Neural progenitor cell (in vitro differentiated cells): Measurements from ENCODE around the gene PARK7. TPM values are rescaled to one million over a fixed set of nuclear protein-coding genes. Genes with fewer than 3 reads are reported as not detected.

Experiments
- DNase-seq: peaks from one replicate; pipeline ENCODE4 v3.0.0-alpha.2; 2016; ENCODE audit warnings: low spot score
- H2AFZ ChIP-seq: fragments of 200-600 bp; sonication (generic); replicated peaks from 2 replicates; pipeline ENCODE4 v1.6.1; 2016; ENCODE audit warnings: antibody characterized with exemption
- H3F3A ChIP-seq: fragments of 200-600 bp; sonication (generic); 2 replicates; pipeline ENCODE4 v1.6.1; 2016; ENCODE audit warnings: antibody characterized with exemption, low read depth
- H3K27ac ChIP-seq: fragments of 200-600 bp; sonication (generic); 2 replicates; pipeline ENCODE4 v1.5.1; 2016; ENCODE audit warnings: mild to moderate bottlenecking
- H3K27me3 ChIP-seq: fragments of 200-600 bp; sonication (generic); 2 replicates; pipeline ENCODE4 v1.6.1; 2016; ENCODE audit warnings: mild to moderate bottlenecking, moderate library complexity
- H3K36me3 ChIP-seq: fragments of 200-600 bp; sonication (generic); 2 replicates; pipeline ENCODE4 v1.5.1; 2016
- H3K4me1 ChIP-seq: fragments of 200-600 bp; sonication (generic); 2 replicates; pipeline ENCODE4 v1.6.1; 2016; ENCODE audit warnings: mixed run types
- H3K4me2 ChIP-seq: fragments of 200-600 bp; sonication (generic); 2 replicates; pipeline ENCODE4 v1.6.1; 2016
- H3K4me3 ChIP-seq: fragments of 200-600 bp; sonication (generic); 2 replicates; pipeline ENCODE4 v1.5.1; 2016
- H3K79me2 ChIP-seq: fragments of 200-600 bp; sonication (generic); 2 replicates; pipeline ENCODE4 v1.6.1; 2016; ENCODE audit warnings: low read depth
- H3K9ac ChIP-seq: fragments of 200-600 bp; sonication (generic); 2 replicates; pipeline ENCODE4 v1.6.1; 2016
- H3K9me3 ChIP-seq: fragments of 200-600 bp; sonication (generic); 2 replicates; pipeline ENCODE4 v1.5.1; 2016; ENCODE audit warnings: low read depth
- H4K20me1 ChIP-seq: fragments of 200-600 bp; sonication (generic); 2 replicates; pipeline ENCODE4 v1.6.1; 2016; ENCODE audit warnings: low read depth
- H3K27ac Mint-ChIP-seq: 3 replicates; pipeline ENCODE4 v1.8.0; 2021; ENCODE audit warnings: mixed read lengths
- H3K27me3 Mint-ChIP-seq: 2 replicates; pipeline ENCODE4 v1.8.0; 2022; ENCODE audit warnings: low read depth, mild to moderate bottlenecking, inconsistent platforms, moderate library complexity, mixed read lengths; ENCODE audit not compliant: insufficient read depth
- H3K36me3 Mint-ChIP-seq: 3 replicates; pipeline ENCODE4 v1.8.0; 2021; ENCODE audit warnings: mixed read lengths
- H3K4me1 Mint-ChIP-seq: 3 replicates; pipeline ENCODE4 v1.8.0; 2021; ENCODE audit warnings: mixed read lengths
- H3K4me3 Mint-ChIP-seq: 3 replicates; pipeline ENCODE4 v1.8.0; 2021; ENCODE audit warnings: mild to moderate bottlenecking, moderate library complexity, mixed read lengths
- H3K9me3 Mint-ChIP-seq: 3 replicates; pipeline ENCODE4 v1.8.0; 2020; ENCODE audit warnings: mixed read lengths
- CTCF ChIP-seq: fragments of 200-600 bp; sonication (generic); IDR thresholded peaks from 2 replicates; pipeline ENCODE4 v1.5.1; 2017; ENCODE audit warnings: antibody characterized with exemption, mild to moderate bottlenecking
- EZH2 ChIP-seq: fragments of 200-600 bp; sonication (generic); IDR thresholded peaks from 2 replicates; pipeline ENCODE4 v1.6.1; 2017; ENCODE audit warnings: antibody characterized with exemption, mild to moderate bottlenecking, moderate library complexity
- EZH2phosphoT487 ChIP-seq: fragments of 200-600 bp; sonication (generic); IDR thresholded peaks from 2 replicates; pipeline ENCODE4 v1.6.1; 2017; ENCODE audit warnings: antibody characterized with exemption
- total RNA-seq: library from RNA; depleted of rRNA; stranded (reverse); fragments of >200 nt; gene quantifications from 2 replicates; pipeline ENCODE4 v1.2.3, GENCODE V29; 2015; ENCODE audit warnings: low replicate concordance

PARK7 gene
- total RNA-seq, 1 donor from 2014 or later = 214 TPM

GRCh38 chr1:7940745-7941436 lies 20.6 kb upstream of the PARK7 start, which contains the start of gene TNFRSF9:
TNFRSF9 (minus strand) TSS chr1:7940839; CDS start chr1:7939994, 845 bp downstream.
- Histone ChIP-seq H3K9ac (no peak within 1 kb of the TSS), H3K79me2 (no peaks in the 10 kb centered on the region), H3K27me3 (peaks cover 66% of the 10 kb centered on the region), H3K27ac (no peak within 1 kb of the TSS), H4K20me1 (no peaks in the 10 kb centered on the region), H3K4me1 (no peaks in the 10 kb centered on the region), H3K36me3 (no peaks in the 10 kb centered on the region), H3F3A (no peaks in the 10 kb centered on the region), H2AFZ (no peak within 1 kb of the TSS), H3K4me3 (no peak within 1 kb of the TSS), H3K9me3 (no peaks in the 10 kb centered on the region), H3K4me2 (no peak within 1 kb of the TSS)
- Mint-ChIP-seq H3K4me1 (peaks cover 8% of the 10 kb centered on the region), H3K4me3 (peak within 1 kb of the TSS; percentile 7), H3K9me3 (no peaks in the 10 kb centered on the region), H3K36me3 (no peaks in the 10 kb centered on the region), H3K27ac (no peak within 1 kb of the TSS), H3K27me3 (peaks cover 26% of the 10 kb centered on the region)
- TF ChIP-seq CTCF (no peak), EZH2 (no peak), EZH2phosphoT487 (no peak)
- DNase-seq = no peak

GRCh38 chr1:7941437-7941793 lies 20.1 kb upstream of the PARK7 start:
- H3K4me3 Mint-ChIP-seq = peak overlapping the region; percentile 7

GRCh38 chr1:7942214-7942921 lies 19.1 kb upstream of the PARK7 start:
- Histone ChIP-seq H2AFZ (peak overlapping the region; percentile 85), H3K27me3 (peaks cover 59% of the 10 kb centered on the region), H3K79me2 (no peaks in the 10 kb centered on the region), H4K20me1 (no peaks in the 10 kb centered on the region), H3F3A (no peaks in the 10 kb centered on the region), H3K4me3 (peak overlapping the region; percentile 31), H3K9ac (no peak overlapping the region), H3K36me3 (no peaks in the 10 kb centered on the region), H3K27ac (no peak overlapping the region), H3K9me3 (no peaks in the 10 kb centered on the region), H3K4me2 (peak overlapping the region; percentile 63), H3K4me1 (no peaks in the 10 kb centered on the region)
- H3K4me3 Mint-ChIP-seq = peak overlapping the region; percentile 56
- no peak overlapping the region for H3K27ac Mint-ChIP-seq
- H3K9me3 Mint-ChIP-seq = no peaks in the 10 kb centered on the region
- H3K36me3 Mint-ChIP-seq = no peaks in the 10 kb centered on the region
- H3K27me3 Mint-ChIP-seq = peaks cover 26% of the 10 kb centered on the region
- peaks cover 8% of the 10 kb centered on the region for H3K4me1 Mint-ChIP-seq
- peak; percentile 84 for DNase-seq
- TF ChIP-seq CTCF (peak; percentile 40), EZH2 (peak; percentile 63), EZH2phosphoT487 (peak; percentile 60)

More at GRCh38 chr1:7941437-7941793, 20.1 kb upstream of the PARK7 start:
- H3K79me2 ChIP-seq = no peaks in the 10 kb centered on the region
- no peak overlapping the region for H3K4me2 ChIP-seq
- no peaks in the 10 kb centered on the region for H3K9me3 ChIP-seq
- no peak overlapping the region for H2AFZ ChIP-seq
- Mint-ChIP-seq H3K27me3 (peaks cover 26% of the 10 kb centered on the region), H3K27ac (no peak overlapping the region), H3K36me3 (no peaks in the 10 kb centered on the region), H3K4me1 (peaks cover 8% of the 10 kb centered on the region), H3K9me3 (no peaks in the 10 kb centered on the region)
- TF ChIP-seq EZH2phosphoT487 = no peak
- TF ChIP-seq CTCF = no peak
- peaks cover 66% of the 10 kb centered on the region for H3K27me3 ChIP-seq
- no peak for DNase-seq
- no peaks in the 10 kb centered on the region for H3K4me1 ChIP-seq
- no peaks in the 10 kb centered on the region for H4K20me1 ChIP-seq
- H3K27ac ChIP-seq = no peak overlapping the region
- H3F3A ChIP-seq = no peaks in the 10 kb centered on the region
- H3K4me3 ChIP-seq = no peak overlapping the region
- no peaks in the 10 kb centered on the region for H3K36me3 ChIP-seq
- no peak overlapping the region for H3K9ac ChIP-seq
